WTC11 (cell line): Measurements from ENCODE around the gene HYI. TPM values are rescaled to one million over a fixed set of nuclear protein-coding genes. Genes with fewer than 3 reads are reported as not detected.

ENCODE experiments used
- ATAC-seq: fragments of 200-7000 bp; cut with Tn5 transposase; 2 replicates; pipeline ENCODE4 v1.10.0; 2021; ENCODE audit warnings: mild to moderate bottlenecking, moderate library complexity
- CTCF ChIA-PET: fragments of 300-600 bp; sonication (Branson Sonifier 250); formaldehyde crosslinking; loops from one replicate; lab custom pipeline; 2021; ENCODE audit warnings: antibody characterized with exemption; lab: Charles Lee
- POLR2A ChIA-PET: fragments of 350-600 bp; sonication (Branson Sonifier 250); formaldehyde crosslinking; loops from one replicate; lab custom pipeline; 2021; ENCODE audit warnings: antibody characterized with exemption; lab: Charles Lee
- DNase-seq: peaks from one replicate; pipeline ENCODE4 v3.0.0; 2021; ENCODE audit warnings: low spot score
- H3K27ac Mint-ChIP-seq: 2 replicates; pipeline ENCODE4 v1.8.0; 2021; ENCODE audit warnings: mixed read lengths
- H3K27me3 Mint-ChIP-seq: 2 replicates; pipeline ENCODE4 v1.8.0; 2021; ENCODE audit warnings: low read depth, mild to moderate bottlenecking, moderate library complexity, mixed read lengths
- H3K36me3 Mint-ChIP-seq: 2 replicates; pipeline ENCODE4 v1.8.0; 2021; ENCODE audit warnings: mixed read lengths
- H3K4me1 Mint-ChIP-seq: 2 replicates; pipeline ENCODE4 v1.8.0; 2022; ENCODE audit warnings: mixed read lengths
- H3K4me3 Mint-ChIP-seq: 2 replicates; pipeline ENCODE4 v1.8.0; 2021; ENCODE audit warnings: mild to moderate bottlenecking, moderate library complexity, mixed read lengths
- H3K9me3 Mint-ChIP-seq: 2 replicates; pipeline ENCODE4 v1.8.0; 2021; ENCODE audit warnings: mixed read lengths
- ATF6 ChIP-seq: sonication (generic); formaldehyde crosslinking; IDR thresholded peaks from 2 replicates; pipeline ENCODE4 v1.8.1; 2023; ENCODE audit warnings: mild to moderate bottlenecking, missing genetic modification reagents
- ETV6 ChIP-seq: sonication (generic); formaldehyde crosslinking; IDR thresholded peaks from 2 replicates; pipeline ENCODE4 v1.8.1; 2022; ENCODE audit warnings: mild to moderate bottlenecking, missing genetic modification reagents
- GABPB1 ChIP-seq: sonication (generic); formaldehyde crosslinking; IDR thresholded peaks from 2 replicates; pipeline ENCODE4 v1.8.1; 2023; ENCODE audit warnings: mild to moderate bottlenecking, missing genetic modification reagents
- MAX ChIP-seq: sonication (generic); formaldehyde crosslinking; IDR thresholded peaks from 2 replicates; pipeline ENCODE4 v1.8.0; 2022; ENCODE audit warnings: mild to moderate bottlenecking, missing genetic modification reagents
- NR3C1 ChIP-seq: sonication (generic); formaldehyde crosslinking; conservative IDR thresholded peaks from 2 replicates; pipeline ENCODE4 v1.8.1; 2023; ENCODE audit warnings: low read depth, mild to moderate bottlenecking, missing genetic modification reagents
- OVOL2 ChIP-seq: fragments of 250-450 bp; sonication (Bioruptor Pico); IDR thresholded peaks from 2 replicates; pipeline ENCODE4 v1.9.0; 2021; ENCODE audit warnings: mild to moderate bottlenecking, borderline replicate concordance
- RELA ChIP-seq: sonication (generic); formaldehyde crosslinking; IDR thresholded peaks from 2 replicates; pipeline ENCODE4 v1.8.1; 2022; ENCODE audit warnings: missing genetic modification reagents, mild to moderate bottlenecking, borderline replicate concordance
- SMAD3 ChIP-seq: sonication (generic); formaldehyde crosslinking; IDR thresholded peaks from 2 replicates; pipeline ENCODE4 v1.8.0; 2022; ENCODE audit warnings: missing genetic modification reagents, mild to moderate bottlenecking, borderline replicate concordance
- USF1 ChIP-seq: sonication (generic); formaldehyde crosslinking; IDR thresholded peaks from 2 replicates; pipeline ENCODE4 v1.8.0; 2022; ENCODE audit warnings: mild to moderate bottlenecking, missing genetic modification reagents
- USF2 ChIP-seq: sonication (generic); formaldehyde crosslinking; IDR thresholded peaks from 2 replicates; pipeline ENCODE4 v1.8.1; 2023; ENCODE audit warnings: mild to moderate bottlenecking, missing genetic modification reagents, moderate library complexity
- ZBTB21 ChIP-seq: sonication (generic); formaldehyde crosslinking; IDR thresholded peaks from 2 replicates; pipeline ENCODE4 v1.8.1; 2023; ENCODE audit warnings: mild to moderate bottlenecking, missing genetic modification reagents, borderline replicate concordance
- total RNA-seq: library from RNA; stranded (reverse); gene quantifications from 3 replicates; pipeline ENCODE4 v1.2.3, GENCODE V29; 2021
- TF ChIP-seq, protein P1 (sequence below): sonication (generic); formaldehyde crosslinking; IDR thresholded peaks from 2 replicates; pipeline ENCODE4 v1.8.1; 2023; ENCODE audit warnings: mild to moderate bottlenecking, missing genetic modification reagents, moderate library complexity
- TF ChIP-seq, protein P2 (sequence below): fragments of 250-450 bp; sonication (Bioruptor Pico); IDR thresholded peaks from 2 replicates; pipeline ENCODE4 v1.9.0; 2021; ENCODE audit warnings: mild to moderate bottlenecking
- TF ChIP-seq, protein P3 (sequence below): fragments of 250-450 bp; sonication (Bioruptor Pico); IDR thresholded peaks from 2 replicates; pipeline ENCODE4 v1.9.0; 2021; ENCODE audit warnings: mild to moderate bottlenecking
- TF ChIP-seq, protein P4 (sequence below): sonication (generic); formaldehyde crosslinking; IDR thresholded peaks from 2 replicates; pipeline ENCODE4 v1.8.0; 2023; ENCODE audit warnings: missing genetic modification reagents, mild to moderate bottlenecking, borderline replicate concordance
- TF ChIP-seq, protein P5 (sequence below): sonication (generic); formaldehyde crosslinking; IDR thresholded peaks from 2 replicates; pipeline ENCODE4 v1.8.1; 2022; ENCODE audit warnings: missing genetic modification reagents, borderline replicate concordance

HYI gene
- total RNA-seq, 1 experiment from 2014 or later, result 23.2 TPM

GRCh38 chr1:43405876-43406234 lies 47.9 kb downstream of the HYI start (continued):
- no peak for TF ChIP-seq MAX
- no peak for TF ChIP-seq ZBTB21 (CRISPR knock-in tag)
- TF ChIP-seq OVOL2 (CRISPR knock-in tag), result no peak
- TF ChIP-seq USF1 (CRISPR knock-in tag), result no peak
- no peak for TF ChIP-seq ETV6 (CRISPR knock-in tag)
- TF ChIP-seq, protein P1, sequence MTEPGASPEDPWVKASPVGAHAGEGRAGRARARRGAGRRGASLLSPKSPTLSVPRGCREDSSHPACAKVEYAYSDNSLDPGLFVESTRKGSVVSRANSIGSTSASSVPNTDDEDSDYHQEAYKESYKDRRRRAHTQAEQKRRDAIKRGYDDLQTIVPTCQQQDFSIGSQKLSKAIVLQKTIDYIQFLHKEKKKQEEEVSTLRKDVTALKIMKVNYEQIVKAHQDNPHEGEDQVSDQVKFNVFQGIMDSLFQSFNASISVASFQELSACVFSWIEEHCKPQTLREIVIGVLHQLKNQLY (CRISPR knock-in tag), result no peak
- TF ChIP-seq, protein P2, sequence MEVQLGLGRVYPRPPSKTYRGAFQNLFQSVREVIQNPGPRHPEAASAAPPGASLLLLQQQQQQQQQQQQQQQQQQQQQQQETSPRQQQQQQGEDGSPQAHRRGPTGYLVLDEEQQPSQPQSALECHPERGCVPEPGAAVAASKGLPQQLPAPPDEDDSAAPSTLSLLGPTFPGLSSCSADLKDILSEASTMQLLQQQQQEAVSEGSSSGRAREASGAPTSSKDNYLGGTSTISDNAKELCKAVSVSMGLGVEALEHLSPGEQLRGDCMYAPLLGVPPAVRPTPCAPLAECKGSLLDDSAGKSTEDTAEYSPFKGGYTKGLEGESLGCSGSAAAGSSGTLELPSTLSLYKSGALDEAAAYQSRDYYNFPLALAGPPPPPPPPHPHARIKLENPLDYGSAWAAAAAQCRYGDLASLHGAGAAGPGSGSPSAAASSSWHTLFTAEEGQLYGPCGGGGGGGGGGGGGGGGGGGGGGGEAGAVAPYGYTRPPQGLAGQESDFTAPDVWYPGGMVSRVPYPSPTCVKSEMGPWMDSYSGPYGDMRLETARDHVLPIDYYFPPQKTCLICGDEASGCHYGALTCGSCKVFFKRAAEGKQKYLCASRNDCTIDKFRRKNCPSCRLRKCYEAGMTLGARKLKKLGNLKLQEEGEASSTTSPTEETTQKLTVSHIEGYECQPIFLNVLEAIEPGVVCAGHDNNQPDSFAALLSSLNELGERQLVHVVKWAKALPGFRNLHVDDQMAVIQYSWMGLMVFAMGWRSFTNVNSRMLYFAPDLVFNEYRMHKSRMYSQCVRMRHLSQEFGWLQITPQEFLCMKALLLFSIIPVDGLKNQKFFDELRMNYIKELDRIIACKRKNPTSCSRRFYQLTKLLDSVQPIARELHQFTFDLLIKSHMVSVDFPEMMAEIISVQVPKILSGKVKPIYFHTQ (CRISPR knock-in tag), result no peak

GRCh38 chr1:43405219-43405875 lies 48.4 kb downstream of the HYI start:
- POLR2A ChIA-PET, result no interaction called here
- Mint-ChIP-seq H3K27me3 (no peaks in the 10 kb centered on the region), H3K36me3 (peaks cover 36% of the 10 kb centered on the region), H3K4me3 (no peak overlapping the region), H3K4me1 (no peaks in the 10 kb centered on the region), H3K9me3 (no peaks in the 10 kb centered on the region), H3K27ac (no peak overlapping the region)
- DNase-seq, result no peak
- CTCF ChIA-PET, result interaction anchor here (0.9 kb wide), 1 partner anchor 9 kb away, joined by 5 read pairs; no protein-coding TSS in a partner anchor
- no peak for TF ChIP-seq GABPB1 (CRISPR knock-in tag)
- TF ChIP-seq RELA (CRISPR knock-in tag), result no peak
- no peak for TF ChIP-seq SMAD3 (CRISPR knock-in tag)
- TF ChIP-seq, protein P3, sequence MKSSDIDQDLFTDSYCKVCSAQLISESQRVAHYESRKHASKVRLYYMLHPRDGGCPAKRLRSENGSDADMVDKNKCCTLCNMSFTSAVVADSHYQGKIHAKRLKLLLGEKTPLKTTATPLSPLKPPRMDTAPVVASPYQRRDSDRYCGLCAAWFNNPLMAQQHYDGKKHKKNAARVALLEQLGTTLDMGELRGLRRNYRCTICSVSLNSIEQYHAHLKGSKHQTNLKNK, result no peak
- TF ChIP-seq ATF6 (CRISPR knock-in tag), result no peak
- ATAC-seq, result no peak

DNA sequence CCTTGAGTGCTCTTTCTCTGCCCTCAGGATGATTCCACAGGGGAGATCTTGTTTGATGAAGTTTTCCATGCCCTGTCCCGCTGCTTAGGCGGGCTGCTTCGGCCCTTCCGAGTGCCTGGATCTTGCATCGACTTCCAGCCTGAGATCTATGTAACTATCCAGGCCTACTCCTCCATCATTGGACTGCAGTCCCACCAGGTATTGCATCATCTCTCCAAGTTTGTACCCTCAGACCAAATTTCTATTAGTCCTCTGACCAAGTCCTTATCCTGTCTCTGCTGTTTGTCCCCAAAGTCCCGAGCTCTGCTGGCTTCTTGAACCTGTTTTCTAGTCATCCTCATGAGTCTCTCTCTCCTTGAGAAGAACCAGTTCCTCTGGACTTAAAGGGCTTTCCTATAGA lies 49.4 kb downstream of the HYI start:
- DNase-seq, result no peak
- ATAC-seq, result no peak
- H3K36me3 Mint-ChIP-seq, result peaks cover 29% of the 10 kb centered on the region
- H3K9me3 Mint-ChIP-seq, result no peaks in the 10 kb centered on the region
- ChIA-PET POLR2A (no interaction called here), CTCF (no interaction called here)
- no peaks in the 10 kb centered on the region for H3K27me3 Mint-ChIP-seq
- no peak overlapping the region for H3K27ac Mint-ChIP-seq
- no peaks in the 10 kb centered on the region for H3K4me1 Mint-ChIP-seq
- no peak overlapping the region for H3K4me3 Mint-ChIP-seq
- no peak for TF ChIP-seq USF2
- TF ChIP-seq, protein P4, sequence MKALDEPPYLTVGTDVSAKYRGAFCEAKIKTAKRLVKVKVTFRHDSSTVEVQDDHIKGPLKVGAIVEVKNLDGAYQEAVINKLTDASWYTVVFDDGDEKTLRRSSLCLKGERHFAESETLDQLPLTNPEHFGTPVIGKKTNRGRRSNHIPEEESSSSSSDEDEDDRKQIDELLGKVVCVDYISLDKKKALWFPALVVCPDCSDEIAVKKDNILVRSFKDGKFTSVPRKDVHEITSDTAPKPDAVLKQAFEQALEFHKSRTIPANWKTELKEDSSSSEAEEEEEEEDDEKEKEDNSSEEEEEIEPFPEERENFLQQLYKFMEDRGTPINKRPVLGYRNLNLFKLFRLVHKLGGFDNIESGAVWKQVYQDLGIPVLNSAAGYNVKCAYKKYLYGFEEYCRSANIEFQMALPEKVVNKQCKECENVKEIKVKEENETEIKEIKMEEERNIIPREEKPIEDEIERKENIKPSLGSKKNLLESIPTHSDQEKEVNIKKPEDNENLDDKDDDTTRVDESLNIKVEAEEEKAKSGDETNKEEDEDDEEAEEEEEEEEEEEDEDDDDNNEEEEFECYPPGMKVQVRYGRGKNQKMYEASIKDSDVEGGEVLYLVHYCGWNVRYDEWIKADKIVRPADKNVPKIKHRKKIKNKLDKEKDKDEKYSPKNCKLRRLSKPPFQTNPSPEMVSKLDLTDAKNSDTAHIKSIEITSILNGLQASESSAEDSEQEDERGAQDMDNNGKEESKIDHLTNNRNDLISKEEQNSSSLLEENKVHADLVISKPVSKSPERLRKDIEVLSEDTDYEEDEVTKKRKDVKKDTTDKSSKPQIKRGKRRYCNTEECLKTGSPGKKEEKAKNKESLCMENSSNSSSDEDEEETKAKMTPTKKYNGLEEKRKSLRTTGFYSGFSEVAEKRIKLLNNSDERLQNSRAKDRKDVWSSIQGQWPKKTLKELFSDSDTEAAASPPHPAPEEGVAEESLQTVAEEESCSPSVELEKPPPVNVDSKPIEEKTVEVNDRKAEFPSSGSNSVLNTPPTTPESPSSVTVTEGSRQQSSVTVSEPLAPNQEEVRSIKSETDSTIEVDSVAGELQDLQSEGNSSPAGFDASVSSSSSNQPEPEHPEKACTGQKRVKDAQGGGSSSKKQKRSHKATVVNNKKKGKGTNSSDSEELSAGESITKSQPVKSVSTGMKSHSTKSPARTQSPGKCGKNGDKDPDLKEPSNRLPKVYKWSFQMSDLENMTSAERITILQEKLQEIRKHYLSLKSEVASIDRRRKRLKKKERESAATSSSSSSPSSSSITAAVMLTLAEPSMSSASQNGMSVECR (CRISPR knock-in tag), result no peak
- no peak for TF ChIP-seq ETV6 (CRISPR knock-in tag)
- no peak for TF ChIP-seq NR3C1 (CRISPR knock-in tag)
- TF ChIP-seq, protein P5, sequence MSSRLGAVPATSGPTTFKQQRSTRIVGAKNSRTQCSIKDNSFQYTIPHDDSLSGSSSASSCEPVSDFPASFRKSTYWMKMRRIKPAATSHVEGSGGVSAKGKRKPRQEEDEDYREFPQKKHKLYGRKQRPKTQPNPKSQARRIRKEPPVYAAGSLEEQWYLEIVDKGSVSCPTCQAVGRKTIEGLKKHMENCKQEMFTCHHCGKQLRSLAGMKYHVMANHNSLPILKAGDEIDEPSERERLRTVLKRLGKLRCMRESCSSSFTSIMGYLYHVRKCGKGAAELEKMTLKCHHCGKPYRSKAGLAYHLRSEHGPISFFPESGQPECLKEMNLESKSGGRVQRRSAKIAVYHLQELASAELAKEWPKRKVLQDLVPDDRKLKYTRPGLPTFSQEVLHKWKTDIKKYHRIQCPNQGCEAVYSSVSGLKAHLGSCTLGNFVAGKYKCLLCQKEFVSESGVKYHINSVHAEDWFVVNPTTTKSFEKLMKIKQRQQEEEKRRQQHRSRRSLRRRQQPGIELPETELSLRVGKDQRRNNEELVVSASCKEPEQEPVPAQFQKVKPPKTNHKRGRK (CRISPR knock-in tag), result no peak
